ENCODE measurements around the gene TRMU.

DNA sequence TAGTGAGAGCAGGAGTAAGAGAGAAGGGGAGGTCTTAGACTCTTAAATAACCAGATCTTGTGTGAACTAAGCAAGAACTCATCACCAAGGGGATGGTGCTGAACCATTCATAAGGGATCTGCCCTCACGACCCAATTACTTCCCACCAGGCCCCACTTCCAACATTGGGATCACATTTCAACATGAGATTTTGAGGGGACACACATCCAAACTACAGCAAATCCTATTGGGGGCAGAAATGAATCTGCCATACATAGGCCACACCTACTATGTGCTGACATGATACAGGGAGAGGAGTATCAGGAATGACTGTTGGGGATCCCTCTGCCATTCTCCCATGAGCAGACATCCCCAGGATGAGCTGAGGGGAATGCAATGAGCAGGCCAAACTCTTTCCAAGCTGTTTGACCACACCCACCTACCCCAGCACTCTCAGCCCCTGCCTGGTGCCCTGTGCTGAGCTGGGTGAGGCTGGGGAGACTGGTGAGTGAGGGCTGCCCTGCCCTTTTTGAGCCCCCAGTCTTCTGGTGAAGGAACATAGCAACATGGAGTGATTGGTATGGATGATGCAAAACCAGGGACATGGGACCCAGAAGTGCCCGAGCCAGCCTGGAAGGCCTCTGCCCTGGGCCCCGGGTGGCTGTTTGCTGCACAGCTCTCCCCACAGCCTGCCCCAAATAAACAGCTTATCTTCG, 40.1 kb upstream of the TRMU start:
- TF ChIP-seq, protein P1, sequence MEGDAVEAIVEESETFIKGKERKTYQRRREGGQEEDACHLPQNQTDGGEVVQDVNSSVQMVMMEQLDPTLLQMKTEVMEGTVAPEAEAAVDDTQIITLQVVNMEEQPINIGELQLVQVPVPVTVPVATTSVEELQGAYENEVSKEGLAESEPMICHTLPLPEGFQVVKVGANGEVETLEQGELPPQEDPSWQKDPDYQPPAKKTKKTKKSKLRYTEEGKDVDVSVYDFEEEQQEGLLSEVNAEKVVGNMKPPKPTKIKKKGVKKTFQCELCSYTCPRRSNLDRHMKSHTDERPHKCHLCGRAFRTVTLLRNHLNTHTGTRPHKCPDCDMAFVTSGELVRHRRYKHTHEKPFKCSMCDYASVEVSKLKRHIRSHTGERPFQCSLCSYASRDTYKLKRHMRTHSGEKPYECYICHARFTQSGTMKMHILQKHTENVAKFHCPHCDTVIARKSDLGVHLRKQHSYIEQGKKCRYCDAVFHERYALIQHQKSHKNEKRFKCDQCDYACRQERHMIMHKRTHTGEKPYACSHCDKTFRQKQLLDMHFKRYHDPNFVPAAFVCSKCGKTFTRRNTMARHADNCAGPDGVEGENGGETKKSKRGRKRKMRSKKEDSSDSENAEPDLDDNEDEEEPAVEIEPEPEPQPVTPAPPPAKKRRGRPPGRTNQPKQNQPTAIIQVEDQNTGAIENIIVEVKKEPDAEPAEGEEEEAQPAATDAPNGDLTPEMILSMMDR (IDR thresholded peaks at IDR 0.05): no peak
- TF ChIP-seq POLR2AphosphoS5 (IDR thresholded peaks at IDR 0.05): no peak
